ENCODE measurements around the gene DOK5. TPM values are rescaled to one million over a fixed set of nuclear protein-coding genes. Genes with fewer than 3 reads are reported as not detected.

The DOK5 gene
- total RNA-seq, 2 experiments from 2014 or later = not detected

DNA sequence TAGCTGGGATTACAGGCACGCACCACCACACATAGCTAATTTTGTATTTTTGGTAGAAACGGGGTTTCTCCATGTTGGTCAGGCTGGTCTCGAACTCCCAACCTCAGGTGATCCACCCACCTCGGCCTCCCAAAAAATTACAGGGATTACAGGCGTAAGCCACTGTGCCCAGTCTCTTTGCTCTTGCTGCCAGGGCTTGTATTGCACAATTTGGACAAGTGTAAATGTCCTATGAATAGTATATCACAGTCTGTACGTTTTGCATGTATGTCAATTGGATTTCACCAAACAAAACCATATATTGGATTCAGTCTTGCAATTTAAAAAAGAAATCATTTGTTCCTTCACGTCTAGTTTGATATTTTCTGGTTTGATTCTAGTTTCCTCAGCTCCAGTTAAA is 2.1 kb upstream of the DOK5 start:
- intact Hi-C loops (cut with DNase I, micrococcal nuclease) = no loop called here
- Histone ChIP-seq H3K27ac (ENCODE audit: low read depth in 1 of 2, low read length in 2 of 2) (no peak overlapping the region), H3K4me1 (ENCODE audit: insufficient read depth, low read length) (no peaks in the 10 kb centered on the region), H3K9me3 (ENCODE audit: control insufficient read depth in 1 of 2, insufficient read depth in 1 of 2, low read length in 2 of 2) (peaks cover 0 to 18% of the 10 kb centered on the region in 2 experiments), H3K27me3 (ENCODE audit: control insufficient read depth in 1 of 2, insufficient read depth in 2 of 2, low read length in 2 of 2) (peaks cover 24 to 38% of the 10 kb centered on the region in 2 experiments), H3K36me3 (ENCODE audit: insufficient read depth, low read length) (no peaks in the 10 kb centered on the region), H3K4me3 (ENCODE audit: low read length) (no peak overlapping the region)
- H3K27ac Mint-ChIP-seq = no peak overlapping the region
- ChIA-PET CTCF (no interaction called here), POLR2A (no interaction called here)
- DNase-seq = no peak
- TF ChIP-seq, protein P1, sequence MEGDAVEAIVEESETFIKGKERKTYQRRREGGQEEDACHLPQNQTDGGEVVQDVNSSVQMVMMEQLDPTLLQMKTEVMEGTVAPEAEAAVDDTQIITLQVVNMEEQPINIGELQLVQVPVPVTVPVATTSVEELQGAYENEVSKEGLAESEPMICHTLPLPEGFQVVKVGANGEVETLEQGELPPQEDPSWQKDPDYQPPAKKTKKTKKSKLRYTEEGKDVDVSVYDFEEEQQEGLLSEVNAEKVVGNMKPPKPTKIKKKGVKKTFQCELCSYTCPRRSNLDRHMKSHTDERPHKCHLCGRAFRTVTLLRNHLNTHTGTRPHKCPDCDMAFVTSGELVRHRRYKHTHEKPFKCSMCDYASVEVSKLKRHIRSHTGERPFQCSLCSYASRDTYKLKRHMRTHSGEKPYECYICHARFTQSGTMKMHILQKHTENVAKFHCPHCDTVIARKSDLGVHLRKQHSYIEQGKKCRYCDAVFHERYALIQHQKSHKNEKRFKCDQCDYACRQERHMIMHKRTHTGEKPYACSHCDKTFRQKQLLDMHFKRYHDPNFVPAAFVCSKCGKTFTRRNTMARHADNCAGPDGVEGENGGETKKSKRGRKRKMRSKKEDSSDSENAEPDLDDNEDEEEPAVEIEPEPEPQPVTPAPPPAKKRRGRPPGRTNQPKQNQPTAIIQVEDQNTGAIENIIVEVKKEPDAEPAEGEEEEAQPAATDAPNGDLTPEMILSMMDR (IDR thresholded peaks at IDR 0.05) = no peak
- ATAC-seq (ENCODE audit: poor library complexity) = no peak
- no peaks in the 10 kb centered on the region for H3K36me3 Mint-ChIP-seq (ENCODE audit: low read depth)
- no peak overlapping the region for H3K4me3 Mint-ChIP-seq
- H3K4me1 Mint-ChIP-seq (ENCODE audit: low read depth) = no peaks in the 10 kb centered on the region
- peaks cover 48% of the 10 kb centered on the region for H3K27me3 Mint-ChIP-seq
- H3K9me3 Mint-ChIP-seq = no peaks in the 10 kb centered on the region

DNA sequence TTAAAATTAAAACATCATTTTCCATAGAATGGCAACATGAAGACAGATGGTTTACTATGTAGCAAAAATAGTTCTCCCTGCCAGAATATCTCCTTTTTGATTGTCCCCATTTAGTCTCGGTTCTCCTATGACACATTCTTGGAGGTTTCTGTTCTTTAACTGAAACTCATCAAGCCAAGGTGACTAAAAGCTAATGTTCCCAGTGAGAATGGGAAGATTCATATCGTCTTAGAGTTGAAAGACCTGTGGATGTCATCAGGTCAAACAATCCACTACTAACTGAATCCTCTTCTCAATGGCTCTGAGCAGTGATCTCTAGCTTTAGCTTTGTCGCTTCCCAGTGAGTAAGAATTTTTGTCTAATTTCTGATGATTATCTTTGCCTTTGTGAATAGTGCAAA is 1.3 kb upstream of the DOK5 start:
- intact Hi-C loops (cut with DNase I, micrococcal nuclease) = no loop called here
- Mint-ChIP-seq H3K27me3 (peaks cover 52% of the 10 kb centered on the region), H3K9me3 (no peaks in the 10 kb centered on the region), H3K4me3 (no peak overlapping the region), H3K27ac (no peak overlapping the region), H3K4me1 (ENCODE audit: low read depth) (no peaks in the 10 kb centered on the region), H3K36me3 (ENCODE audit: low read depth) (no peaks in the 10 kb centered on the region)
- DNase-seq = no peak
- H3K36me3 ChIP-seq (ENCODE audit: insufficient read depth, low read length) = no peaks in the 10 kb centered on the region
- no peak for ATAC-seq (ENCODE audit: poor library complexity)
- TF ChIP-seq, protein P1 (IDR thresholded peaks at IDR 0.05) = no peak
- H3K4me3 ChIP-seq (ENCODE audit: low read length) = no peak overlapping the region
- no peaks in the 10 kb centered on the region for H3K4me1 ChIP-seq (ENCODE audit: insufficient read depth, low read length)
- ChIA-PET CTCF (no interaction called here), POLR2A (no interaction called here)
- peaks cover 24 to 38% of the 10 kb centered on the region in 2 experiments for H3K27me3 ChIP-seq (ENCODE audit: control insufficient read depth in 1 of 2, insufficient read depth in 2 of 2, low read length in 2 of 2)
- H3K27ac ChIP-seq (ENCODE audit: low read depth in 1 of 2, low read length in 2 of 2) = no peak overlapping the region
- H3K9me3 ChIP-seq (ENCODE audit: control insufficient read depth in 1 of 2, insufficient read depth in 1 of 2, low read length in 2 of 2) = peaks cover 0 to 18% of the 10 kb centered on the region in 2 experiments

DNA sequence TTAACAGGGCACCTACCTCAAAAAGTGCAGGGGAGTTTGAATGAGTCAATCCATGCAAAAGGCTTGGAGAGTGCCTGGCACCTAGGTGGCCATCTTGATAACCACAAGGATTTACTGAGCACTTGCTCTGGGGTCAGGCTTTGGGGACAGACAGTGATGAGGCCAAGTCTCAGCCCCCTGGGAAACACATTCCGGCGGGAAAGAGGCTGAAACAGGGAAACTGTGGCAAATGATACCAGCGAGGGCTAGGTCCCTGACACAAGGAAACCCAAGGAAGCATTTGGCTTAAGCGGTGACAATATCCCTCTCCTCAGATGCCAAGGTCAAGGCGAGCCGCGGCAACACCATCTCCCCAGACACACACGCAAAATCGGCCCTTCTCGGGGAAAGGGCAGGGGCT is 527 bp upstream of the DOK5 start:
- Mint-ChIP-seq H3K36me3 (ENCODE audit: low read depth) (no peaks in the 10 kb centered on the region), H3K4me3 (no peak overlapping the region), H3K27me3 (peaks cover 60% of the 10 kb centered on the region), H3K27ac (no peak overlapping the region), H3K9me3 (no peaks in the 10 kb centered on the region), H3K4me1 (ENCODE audit: low read depth) (no peaks in the 10 kb centered on the region)
- Histone ChIP-seq H3K27ac (ENCODE audit: low read depth in 1 of 2, low read length in 2 of 2) (no peak overlapping the region), H3K9me3 (ENCODE audit: control insufficient read depth in 1 of 2, insufficient read depth in 1 of 2, low read length in 2 of 2) (peaks cover 0 to 18% of the 10 kb centered on the region in 2 experiments), H3K36me3 (ENCODE audit: insufficient read depth, low read length) (no peaks in the 10 kb centered on the region), H3K27me3 (ENCODE audit: control insufficient read depth in 1 of 2, insufficient read depth in 2 of 2, low read length in 2 of 2) (peaks cover 24 to 38% of the 10 kb centered on the region in 2 experiments), H3K4me1 (ENCODE audit: insufficient read depth, low read length) (no peaks in the 10 kb centered on the region), H3K4me3 (ENCODE audit: low read length) (no peak overlapping the region)
- CTCF ChIA-PET = no interaction called here
- intact Hi-C loops (cut with DNase I, micrococcal nuclease) = no loop called here
- TF ChIP-seq, protein P1 (IDR thresholded peaks at IDR 0.05) = no peak
- DNase-seq = no peak
- no peak for ATAC-seq (ENCODE audit: poor library complexity)
- POLR2A ChIA-PET = no interaction called here
